Activated CD8-positive, alpha-beta T cell treated with anti-CD3 and anti-CD28 coated beads, Interleukin-2, amount 10 ng/mL, durations not matched to agents 7 days and 5 days (primary cell): ENCODE results near the gene FAM20C. TPM values are rescaled to one million over a fixed set of nuclear protein-coding genes. Genes with fewer than 3 reads are reported as not detected.

Experiments used
- ATAC-seq: fragments of 150-1000 bp; cut with Tn5 transposase; one replicate; pipeline ENCODE4 v1.10.0; 2021; ENCODE audit warnings: moderate library complexity
- CTCF ChIA-PET: fragments of 350-600 bp; sonication (Branson Sonifier 250); formaldehyde crosslinking; loops from one replicate; lab custom pipeline; 2021; ENCODE audit warnings: antibody characterized with exemption; lab: Charles Lee
- POLR2A ChIA-PET: fragments of 350-600 bp; sonication (Branson Sonifier 250); formaldehyde crosslinking; loops from one replicate; lab custom pipeline; 2021; ENCODE audit warnings: antibody characterized with exemption; lab: Charles Lee
- DNase-seq: peaks from one replicate; pipeline ENCODE4 v3.0.0-alpha.2; 2020
- H3K27ac Mint-ChIP-seq: one replicate; pipeline ENCODE4 v1.8.0; 2021; ENCODE audit warnings: mild to moderate bottlenecking, mixed read lengths
- H3K27me3 Mint-ChIP-seq: one replicate; pipeline ENCODE4 v1.8.0; 2021; ENCODE audit warnings: low read depth, mixed read lengths
- H3K36me3 Mint-ChIP-seq: one replicate; pipeline ENCODE4 v1.8.0; 2021; ENCODE audit warnings: low read depth, mixed read lengths
- H3K4me1 Mint-ChIP-seq: one replicate; pipeline ENCODE4 v1.8.0; 2021; ENCODE audit warnings: low read depth, mixed read lengths
- H3K4me3 Mint-ChIP-seq: one replicate; pipeline ENCODE4 v1.8.0; 2021; ENCODE audit warnings: mild to moderate bottlenecking, mixed read lengths
- H3K9me3 Mint-ChIP-seq: one replicate; pipeline ENCODE4 v1.8.0; 2022; ENCODE audit warnings: mixed read lengths; ENCODE audit not compliant: insufficient read depth
- total RNA-seq, 2 experiments: library from RNA; stranded (reverse); gene quantifications; one replicate each; pipeline ENCODE4 v1.2.3, GENCODE V29; 2021

FAM20C gene
- total RNA-seq, 2 experiments from 2014 or later = 0.74 TPM; not detected in 1

DNA sequence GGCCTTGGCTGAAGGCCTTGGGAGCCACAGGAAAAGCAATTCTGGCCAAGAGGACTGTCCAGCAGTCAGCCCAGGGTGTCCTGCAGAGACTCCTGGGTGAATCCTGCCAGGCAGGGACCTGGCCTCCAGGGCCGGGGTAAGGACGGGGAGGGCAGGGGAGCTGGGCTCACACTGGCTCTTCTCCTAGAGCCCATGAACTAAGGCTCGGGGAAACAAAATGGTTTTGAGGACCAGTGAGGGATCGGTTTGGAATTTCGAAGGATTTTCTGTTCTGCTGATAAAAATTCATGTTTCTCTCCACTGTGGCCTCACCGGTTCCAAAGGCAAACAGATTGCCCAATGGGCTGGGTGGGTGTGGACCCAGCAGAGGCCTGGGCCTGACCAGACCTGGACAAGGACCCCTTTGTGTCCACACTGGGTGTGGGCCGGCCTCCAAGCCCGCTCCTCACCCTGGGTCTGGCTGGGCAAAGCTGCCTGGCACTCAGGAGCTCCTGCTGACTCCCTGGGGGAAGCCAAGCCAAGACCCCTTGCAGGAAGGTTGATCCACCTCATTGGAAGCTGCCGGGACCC is 27.3 kb downstream of the FAM20C start:
- Mint-ChIP-seq H3K4me1 (no peaks in the 10 kb centered on the region), H3K27ac (no peak overlapping the region), H3K27me3 (no peaks in the 10 kb centered on the region), H3K36me3 (no peaks in the 10 kb centered on the region), H3K9me3 (no peaks in the 10 kb centered on the region), H3K4me3 (no peak overlapping the region)
- ChIA-PET POLR2A (interaction anchor here (0.6 kb wide), 1 partner anchor 15 kb away, joined by 3 read pairs; no protein-coding TSS in a partner anchor), CTCF (no interaction called here)
- ATAC-seq (no peak), DNase-seq (no peak)

DNA sequence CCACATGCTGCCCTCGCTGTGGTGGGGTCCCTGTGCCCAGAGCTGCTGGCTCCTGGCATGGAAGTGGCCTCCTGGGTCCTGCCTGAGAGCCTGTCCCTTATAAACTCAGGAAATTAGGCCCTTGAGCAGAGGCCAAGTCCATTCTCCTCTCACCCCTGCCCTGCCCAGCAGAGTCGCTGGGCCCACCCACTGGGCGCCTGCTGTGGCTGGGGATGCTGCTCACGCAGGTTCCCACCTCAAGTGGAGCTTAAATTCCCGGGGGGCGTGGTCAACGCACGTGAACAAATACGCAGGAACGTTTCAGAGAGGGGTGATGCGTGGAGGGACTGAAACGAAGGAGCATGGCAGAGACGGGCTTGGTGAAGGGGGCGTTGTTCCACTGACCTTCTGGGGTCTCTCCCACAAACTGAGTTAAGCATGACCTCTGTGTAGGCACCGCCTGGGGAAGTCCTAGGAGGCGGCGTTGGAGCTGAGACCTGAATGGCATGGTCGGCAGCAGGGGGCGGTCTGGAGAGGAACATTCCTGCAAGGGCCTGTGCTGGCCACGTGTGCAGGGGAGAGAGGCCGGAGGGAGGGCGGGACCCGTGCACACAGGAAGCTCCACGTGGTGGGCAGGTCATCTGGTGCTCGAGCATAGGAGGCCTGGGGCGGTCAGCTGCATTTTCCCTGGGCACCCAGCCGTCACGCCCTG is 27.9 kb downstream of the FAM20C start:
- ATAC-seq (no peak), DNase-seq (no peak)
- no peaks in the 10 kb centered on the region for H3K27me3 Mint-ChIP-seq
- H3K4me3 Mint-ChIP-seq = no peak overlapping the region
- CTCF ChIA-PET = no interaction called here
- H3K9me3 Mint-ChIP-seq = no peaks in the 10 kb centered on the region
- H3K4me1 Mint-ChIP-seq = no peaks in the 10 kb centered on the region
- H3K36me3 Mint-ChIP-seq = no peaks in the 10 kb centered on the region
- POLR2A ChIA-PET = interaction anchor here (0.6 kb wide), 1 partner anchor 14 kb away, joined by 3 read pairs; no protein-coding TSS in a partner anchor
- no peak overlapping the region for H3K27ac Mint-ChIP-seq

DNA sequence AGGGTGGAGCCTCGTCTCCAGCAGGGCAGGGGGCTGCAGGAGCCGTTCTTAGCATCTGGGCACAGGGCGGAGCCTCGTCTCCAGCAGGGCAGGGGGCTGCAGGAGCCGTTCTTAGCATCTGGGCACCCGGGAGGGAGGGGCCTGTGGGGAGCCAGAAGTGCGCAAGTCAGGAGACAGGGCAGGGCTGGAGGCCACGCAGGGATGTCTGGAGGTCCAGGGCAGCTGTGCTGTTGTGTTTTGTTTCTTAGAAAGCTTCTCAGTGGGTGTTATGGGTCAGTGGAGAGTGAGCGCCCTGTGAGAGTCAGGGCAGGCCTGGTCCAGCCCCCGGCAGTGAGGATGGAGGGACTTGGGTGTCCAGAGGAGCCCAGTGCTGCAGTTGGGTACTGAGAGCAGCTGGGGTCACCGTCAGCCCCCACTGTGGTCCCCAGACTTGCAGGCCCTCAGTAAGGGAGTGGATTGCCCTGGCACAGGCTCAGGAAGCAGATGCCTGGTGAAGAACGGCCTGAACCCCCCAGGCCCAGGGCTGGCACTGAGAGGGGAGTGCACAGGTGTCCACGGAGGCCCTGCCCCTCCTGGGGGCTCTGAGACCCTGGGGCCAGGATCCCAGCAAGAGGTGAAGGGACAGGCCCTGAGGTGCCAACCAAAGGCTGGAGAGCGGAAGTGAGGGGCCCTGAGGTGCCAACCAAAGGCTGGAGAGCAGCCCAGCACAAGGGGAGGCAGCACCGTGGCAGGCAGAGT is 29.8 kb downstream of the FAM20C start:
- Mint-ChIP-seq H3K9me3 (no peaks in the 10 kb centered on the region), H3K36me3 (no peaks in the 10 kb centered on the region), H3K27ac (no peak overlapping the region), H3K27me3 (no peaks in the 10 kb centered on the region), H3K4me1 (no peaks in the 10 kb centered on the region), H3K4me3 (no peak overlapping the region)
- DNase-seq (no peak), ATAC-seq (no peak)
- ChIA-PET POLR2A (no interaction called here), CTCF (no interaction called here)

DNA sequence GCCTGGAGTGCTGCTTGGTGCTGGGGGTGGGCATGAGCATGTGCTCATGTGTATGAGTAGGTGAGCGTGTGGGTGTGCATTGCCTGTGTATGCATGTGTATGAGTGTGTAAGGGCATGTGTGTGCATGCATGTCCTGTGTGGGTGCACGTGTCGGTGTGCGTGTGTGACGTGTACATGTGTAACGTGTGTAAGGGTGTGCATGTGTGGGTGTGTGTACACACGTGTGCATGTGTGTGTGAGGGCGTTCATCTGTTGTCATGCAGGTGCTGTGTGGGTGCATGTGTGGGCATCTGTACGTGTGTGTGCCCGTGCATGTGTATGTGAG is 30.3 kb downstream of the FAM20C start:
- Mint-ChIP-seq H3K27ac (no peak overlapping the region), H3K9me3 (no peaks in the 10 kb centered on the region), H3K4me1 (no peaks in the 10 kb centered on the region), H3K27me3 (no peaks in the 10 kb centered on the region), H3K4me3 (no peak overlapping the region), H3K36me3 (no peaks in the 10 kb centered on the region)
- POLR2A ChIA-PET = no interaction called here
- ATAC-seq (no peak), DNase-seq (no peak)
- CTCF ChIA-PET = no interaction called here

DNA sequence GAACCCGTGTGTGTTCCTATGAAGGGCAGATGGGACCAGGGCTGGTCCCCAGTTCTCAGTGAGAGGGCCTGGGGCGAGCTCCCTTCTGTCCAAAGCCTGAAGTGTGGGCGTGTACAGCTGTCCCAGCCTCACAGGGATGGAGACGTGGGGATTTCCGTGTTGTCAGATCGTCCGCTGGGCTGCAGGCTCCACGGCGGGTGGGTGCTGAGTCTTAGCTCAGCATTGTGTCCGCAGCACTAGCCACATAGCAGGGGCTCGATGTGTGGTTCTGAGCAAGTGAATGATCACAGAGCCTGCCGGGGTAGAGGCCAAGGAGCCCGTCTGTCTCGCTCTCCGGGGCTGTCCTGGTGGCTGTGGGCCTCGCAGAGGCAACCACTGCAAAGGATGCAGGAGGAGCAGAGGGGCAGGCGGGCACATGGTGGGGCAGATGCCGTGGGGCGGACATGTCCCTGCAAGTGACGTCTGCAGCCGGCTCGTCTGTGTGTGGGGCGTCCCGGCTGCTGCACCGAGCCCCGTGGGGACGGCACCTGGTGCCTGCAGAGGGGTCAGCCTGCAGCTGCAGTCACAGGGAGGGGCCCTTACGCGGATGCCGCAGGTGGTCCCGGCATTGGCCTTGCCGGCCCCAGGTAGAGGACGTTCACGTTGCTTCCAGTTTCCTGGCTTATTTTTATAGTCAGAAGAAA is 30.9 kb downstream of the FAM20C start:
- no peak for DNase-seq
- Mint-ChIP-seq H3K36me3 (no peaks in the 10 kb centered on the region), H3K9me3 (no peaks in the 10 kb centered on the region), H3K4me3 (no peak overlapping the region), H3K4me1 (no peaks in the 10 kb centered on the region), H3K27me3 (no peaks in the 10 kb centered on the region), H3K27ac (no peak overlapping the region)
- ChIA-PET CTCF (no interaction called here), POLR2A (no interaction called here)
- ATAC-seq = no peak

DNA sequence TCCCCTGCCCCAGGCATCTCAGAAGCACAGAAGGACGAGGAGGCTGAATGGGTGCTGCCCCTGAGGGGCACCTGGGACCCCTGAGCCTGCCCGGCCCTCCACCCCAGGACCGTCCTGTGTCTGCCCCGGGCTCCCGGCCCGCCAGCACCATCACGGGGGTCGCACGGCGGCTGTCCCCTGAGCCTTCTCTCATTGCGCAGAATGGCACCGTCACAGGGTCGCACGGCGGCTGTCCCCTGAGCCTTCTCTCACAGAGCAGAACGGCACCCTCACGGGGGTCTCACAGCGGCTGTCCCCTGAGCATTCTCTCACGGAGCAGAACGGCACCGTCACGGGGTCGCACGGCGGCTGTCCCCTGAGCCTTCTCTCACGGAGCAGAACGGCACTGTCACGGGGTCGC is 31.5 kb downstream of the FAM20C start:
- Mint-ChIP-seq H3K9me3 (no peaks in the 10 kb centered on the region), H3K27me3 (no peaks in the 10 kb centered on the region), H3K27ac (no peak overlapping the region), H3K4me1 (no peaks in the 10 kb centered on the region), H3K4me3 (no peak overlapping the region), H3K36me3 (no peaks in the 10 kb centered on the region)
- DNase-seq = no peak
- no peak for ATAC-seq
- POLR2A ChIA-PET = no interaction called here
- CTCF ChIA-PET = no interaction called here

DNA sequence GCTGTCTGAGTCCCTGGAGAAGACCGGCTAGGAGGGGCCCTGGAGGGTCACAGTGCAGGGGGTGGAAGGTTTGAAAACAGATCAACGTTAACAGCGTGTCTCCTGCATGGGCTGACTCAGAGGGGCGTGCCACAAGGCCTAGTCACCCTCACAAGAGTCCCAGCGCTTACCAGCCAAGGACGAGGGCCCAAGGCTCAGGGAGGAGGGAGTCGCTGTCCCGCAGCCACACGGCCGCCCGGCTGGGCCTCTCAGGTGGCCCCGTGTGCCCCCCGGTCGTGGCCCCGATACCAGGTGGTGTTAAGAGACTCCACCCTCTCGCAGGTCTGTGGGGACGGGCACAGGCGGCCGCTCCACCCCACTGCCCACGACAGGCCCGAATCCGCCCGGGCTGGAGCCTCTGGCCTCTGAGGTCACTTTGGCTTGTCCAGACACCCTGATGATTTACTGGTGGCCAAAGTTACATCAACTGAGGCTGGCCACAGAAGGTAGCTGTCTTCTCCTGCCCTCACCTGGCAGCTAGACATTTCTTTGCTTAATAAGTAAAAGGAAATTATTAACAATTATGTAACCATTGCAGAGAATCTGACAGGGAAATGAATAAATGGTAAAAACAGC is 34.0 kb downstream of the FAM20C start:
- POLR2A ChIA-PET = no interaction called here
- H3K4me3 Mint-ChIP-seq = no peak overlapping the region
- DNase-seq (no peak), ATAC-seq (no peak)
- H3K9me3 Mint-ChIP-seq = no peaks in the 10 kb centered on the region
- CTCF ChIA-PET = no interaction called here
- no peaks in the 10 kb centered on the region for H3K36me3 Mint-ChIP-seq
- no peaks in the 10 kb centered on the region for H3K4me1 Mint-ChIP-seq
- no peak overlapping the region for H3K27ac Mint-ChIP-seq
- H3K27me3 Mint-ChIP-seq = no peaks in the 10 kb centered on the region

DNA sequence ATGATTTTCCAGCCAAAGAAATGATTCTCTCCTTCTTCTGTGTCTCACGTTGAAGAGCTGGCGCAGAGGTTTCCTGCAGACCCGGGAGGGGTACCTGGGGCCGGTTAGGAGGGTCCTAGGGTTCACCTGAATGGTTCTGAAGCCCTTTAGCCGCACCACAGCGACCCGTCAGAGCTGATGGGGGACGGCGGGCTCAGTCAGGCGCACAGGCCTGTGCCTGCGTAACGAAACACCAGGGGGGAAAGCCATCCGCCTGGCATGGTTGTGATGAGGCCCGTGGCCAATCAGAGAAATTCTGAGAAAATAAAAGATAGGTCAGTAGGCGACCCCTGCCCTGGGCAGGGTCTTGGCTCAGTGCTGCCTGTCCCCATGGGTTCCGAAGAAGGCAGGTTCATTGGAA is 35.6 kb downstream of the FAM20C start:
- Mint-ChIP-seq H3K36me3 (no peaks in the 10 kb centered on the region), H3K27me3 (no peaks in the 10 kb centered on the region), H3K4me3 (no peak overlapping the region), H3K4me1 (no peaks in the 10 kb centered on the region), H3K27ac (no peak overlapping the region), H3K9me3 (no peaks in the 10 kb centered on the region)
- no peak for DNase-seq
- CTCF ChIA-PET = no interaction called here
- POLR2A ChIA-PET = no interaction called here
- no peak for ATAC-seq

DNA sequence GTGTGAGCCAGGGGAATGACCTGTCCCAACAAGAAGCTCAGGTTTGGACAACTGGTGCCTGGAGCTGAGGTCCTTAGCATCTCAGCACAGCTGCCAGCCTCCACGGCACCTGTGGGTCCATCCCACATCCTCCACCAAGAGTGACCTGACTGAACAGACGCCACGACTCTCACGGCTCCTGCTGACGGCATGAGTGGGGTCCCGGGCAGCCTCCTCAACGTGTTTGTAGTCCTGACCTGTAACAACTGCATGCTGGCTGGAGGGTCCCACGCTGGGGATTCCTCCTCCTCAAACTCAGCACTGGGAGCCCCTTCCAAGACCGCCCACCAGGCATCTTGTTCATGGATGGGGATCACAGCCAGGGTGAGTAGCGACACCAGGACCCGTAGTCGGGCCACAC is 36.2 kb downstream of the FAM20C start:
- ATAC-seq (no peak), DNase-seq (no peak)
- H3K9me3 Mint-ChIP-seq = no peaks in the 10 kb centered on the region
- no peak overlapping the region for H3K4me3 Mint-ChIP-seq
- no peaks in the 10 kb centered on the region for H3K4me1 Mint-ChIP-seq
- H3K27ac Mint-ChIP-seq = no peak overlapping the region
- ChIA-PET POLR2A (no interaction called here), CTCF (no interaction called here)
- H3K27me3 Mint-ChIP-seq = no peaks in the 10 kb centered on the region
- H3K36me3 Mint-ChIP-seq = no peaks in the 10 kb centered on the region

DNA sequence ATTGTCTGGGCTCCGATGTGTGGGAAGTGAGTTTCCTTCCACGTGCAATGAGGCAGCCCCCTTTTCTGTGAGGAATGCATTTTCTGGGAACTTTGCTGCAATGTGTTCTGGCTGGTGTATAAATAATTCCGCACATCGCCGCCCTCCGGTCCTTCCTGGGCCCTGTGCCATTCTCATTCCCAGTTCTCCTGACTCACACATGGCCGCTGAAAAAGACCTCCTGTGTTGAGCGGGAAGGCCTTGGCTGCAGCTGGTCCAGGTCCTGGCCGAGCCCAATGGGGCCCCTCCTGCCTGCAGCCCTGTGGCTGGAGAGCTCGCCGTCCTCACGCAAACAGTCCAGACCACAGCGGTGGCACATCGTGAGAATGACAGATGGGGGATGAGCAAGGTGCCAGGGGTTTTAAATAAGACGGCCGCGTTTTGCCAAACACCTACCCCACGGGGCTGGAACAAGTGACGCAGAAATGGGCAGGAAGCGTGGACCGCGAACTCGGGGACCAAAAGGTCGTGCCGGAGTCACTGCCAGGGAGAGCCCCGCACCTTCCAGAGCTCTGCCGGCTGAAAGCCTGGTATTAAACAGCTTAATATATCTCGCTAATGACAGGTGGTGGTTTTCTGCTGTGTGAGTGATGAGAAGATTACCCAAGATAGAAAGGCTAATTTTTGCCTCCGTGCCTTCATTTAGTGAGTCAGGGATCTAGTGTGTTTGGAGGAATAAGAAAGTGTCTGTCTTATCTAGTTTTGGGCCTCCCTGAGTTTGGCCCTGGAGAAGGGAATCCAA is 37.0 kb downstream of the FAM20C start:
- Mint-ChIP-seq H3K4me1 (no peaks in the 10 kb centered on the region), H3K27me3 (no peaks in the 10 kb centered on the region), H3K9me3 (no peaks in the 10 kb centered on the region), H3K36me3 (no peaks in the 10 kb centered on the region), H3K4me3 (no peak overlapping the region), H3K27ac (no peak overlapping the region)
- ATAC-seq (no peak), DNase-seq (no peak)
- CTCF ChIA-PET = no interaction called here
- POLR2A ChIA-PET = no interaction called here

DNA sequence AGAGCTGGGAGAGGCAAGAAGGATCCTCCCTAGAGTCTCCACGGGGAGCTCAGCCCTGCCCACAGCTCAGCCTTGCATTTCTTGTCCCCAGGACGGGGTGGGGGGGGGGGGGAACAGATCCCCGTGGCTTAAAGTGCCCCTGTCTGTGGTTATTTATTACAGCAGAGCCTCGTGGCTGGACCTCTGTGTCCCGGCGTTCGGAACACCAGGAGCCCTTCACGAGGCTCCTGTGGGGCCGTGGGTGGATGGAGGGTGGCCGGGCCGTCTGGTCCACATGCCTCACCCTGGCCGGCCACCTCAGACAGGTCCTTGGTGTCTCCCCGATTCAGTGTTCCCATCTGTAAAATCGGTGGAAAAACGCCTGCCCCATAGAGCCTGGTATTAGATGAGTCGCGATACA is 37.9 kb downstream of the FAM20C start:
- Mint-ChIP-seq H3K27ac (no peak overlapping the region), H3K27me3 (no peaks in the 10 kb centered on the region), H3K4me1 (no peaks in the 10 kb centered on the region), H3K9me3 (no peaks in the 10 kb centered on the region), H3K36me3 (no peaks in the 10 kb centered on the region), H3K4me3 (no peak overlapping the region)
- CTCF ChIA-PET = no interaction called here
- DNase-seq (no peak), ATAC-seq (no peak)
- POLR2A ChIA-PET = no interaction called here
